NCI-H2107 treated with DMSO at 0.1 percent for 48 hours (cell line): ENCODE results near the gene ZNF570.

Experiments
- DNase-seq: peaks from one replicate; lab custom pipeline; 2025; ENCODE audit not compliant: unreplicated experiment; lab: John Stamatoyannopoulos, UW

ZNF570 gene

DNA sequence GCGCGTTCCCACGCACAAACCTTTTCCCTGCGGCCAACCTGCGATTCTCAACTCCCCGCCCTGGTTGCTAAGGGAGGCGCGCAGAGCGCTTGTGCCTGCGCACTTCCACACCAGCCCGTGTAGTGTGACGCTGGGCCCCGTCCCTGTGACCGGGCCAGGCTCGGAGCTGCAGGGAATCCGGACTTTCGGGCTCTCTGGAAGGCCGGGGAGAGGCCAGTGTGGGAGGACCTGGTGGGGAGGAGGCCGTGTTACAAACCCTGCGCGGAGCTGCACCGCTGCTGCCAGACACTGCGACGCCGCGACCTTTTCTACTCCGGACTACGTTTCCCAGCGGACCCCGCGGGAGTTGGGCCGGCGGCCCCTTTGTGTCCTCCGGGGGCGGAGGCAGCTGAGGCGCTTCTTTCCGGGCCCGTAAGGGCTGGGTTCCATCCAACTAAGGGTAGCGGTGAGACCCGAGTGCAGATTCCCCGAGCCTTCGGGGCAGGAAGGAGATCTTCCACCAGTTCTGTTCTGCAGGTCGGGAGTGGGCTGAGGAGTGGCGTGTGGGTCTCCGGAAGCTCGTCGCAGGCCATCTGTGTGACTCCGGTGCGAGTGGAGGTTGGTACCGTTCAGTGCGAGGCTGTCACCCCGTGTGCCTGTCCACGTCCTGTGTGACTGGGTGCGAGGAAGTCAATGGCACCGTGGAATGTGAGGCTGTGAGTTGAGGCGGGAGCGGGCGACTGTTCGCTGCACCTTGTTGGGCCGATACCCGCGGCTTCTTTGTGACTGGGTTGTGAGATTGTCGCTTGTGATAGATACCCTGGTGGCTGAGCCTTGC, at the start of gene ZNF570:
Gene ZNF570 (plus strand): TSS at position 396 of the 817 bp plus-strand sequence. CDS start 999 bp downstream, outside the sequence.
- peak; percentile 62 for DNase-seq

DNA sequence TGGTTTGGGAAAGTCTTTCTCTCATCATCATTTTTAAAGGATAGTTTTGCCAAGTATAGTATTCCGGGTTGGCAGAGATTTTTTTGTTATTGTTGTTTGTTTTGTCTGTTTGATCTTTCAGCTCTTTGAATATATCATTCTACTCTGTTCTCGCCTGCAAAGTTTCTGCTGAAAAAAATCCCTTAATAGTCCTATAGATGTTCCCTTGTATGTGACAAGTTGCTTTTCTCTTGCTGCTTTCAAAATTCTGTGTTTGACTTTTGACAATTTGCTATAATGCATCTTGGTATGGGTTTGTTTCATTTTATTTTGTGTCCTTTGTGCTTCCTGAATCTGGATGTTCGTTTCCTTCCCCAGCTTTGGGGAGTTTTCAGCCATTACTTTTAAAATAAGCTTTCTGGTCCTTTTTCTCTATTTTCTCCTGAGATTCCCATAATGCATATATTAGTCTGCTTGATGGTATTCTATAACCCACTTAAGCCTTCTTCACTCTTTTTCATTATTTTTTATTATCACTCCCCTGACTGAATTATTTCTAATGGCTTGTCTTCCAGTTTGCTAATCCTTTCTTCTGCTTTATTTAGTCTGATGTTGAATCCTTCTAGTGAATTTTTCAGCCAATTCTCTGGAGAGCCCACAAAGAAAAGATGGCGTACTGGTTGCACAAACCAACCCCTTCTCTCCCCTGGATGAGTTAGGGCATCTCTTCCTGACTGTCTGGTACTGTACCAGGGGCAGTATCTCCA, 16.5 kb upstream of the ZNF570 start:
- DNase-seq, result no peak

DNA sequence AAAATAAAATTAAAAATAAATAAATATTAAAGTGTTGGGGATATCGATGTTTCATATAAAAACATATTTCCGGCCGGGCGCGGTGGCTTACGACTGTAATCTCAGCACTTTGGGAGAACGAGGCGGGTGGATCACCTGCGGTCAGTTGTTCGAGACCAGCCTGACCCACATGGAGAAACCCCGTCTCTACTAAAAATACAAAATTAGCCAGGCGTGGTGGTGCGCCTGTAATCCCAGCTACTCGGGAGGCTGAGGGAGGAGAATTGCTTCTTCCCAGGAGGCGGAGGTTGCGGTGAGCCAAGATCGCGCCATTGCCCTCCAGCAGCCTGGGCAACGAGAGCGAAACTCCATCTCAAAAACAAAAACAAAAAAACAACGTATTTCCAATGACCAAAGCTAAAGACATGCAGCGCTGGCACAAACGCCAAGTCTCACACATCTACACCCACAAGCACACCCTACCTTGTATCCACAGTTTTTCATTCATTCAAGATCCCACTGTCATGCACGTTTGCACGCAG, 2.8 kb upstream of the ZNF570 start:
- DNase-seq, result no peak

DNA sequence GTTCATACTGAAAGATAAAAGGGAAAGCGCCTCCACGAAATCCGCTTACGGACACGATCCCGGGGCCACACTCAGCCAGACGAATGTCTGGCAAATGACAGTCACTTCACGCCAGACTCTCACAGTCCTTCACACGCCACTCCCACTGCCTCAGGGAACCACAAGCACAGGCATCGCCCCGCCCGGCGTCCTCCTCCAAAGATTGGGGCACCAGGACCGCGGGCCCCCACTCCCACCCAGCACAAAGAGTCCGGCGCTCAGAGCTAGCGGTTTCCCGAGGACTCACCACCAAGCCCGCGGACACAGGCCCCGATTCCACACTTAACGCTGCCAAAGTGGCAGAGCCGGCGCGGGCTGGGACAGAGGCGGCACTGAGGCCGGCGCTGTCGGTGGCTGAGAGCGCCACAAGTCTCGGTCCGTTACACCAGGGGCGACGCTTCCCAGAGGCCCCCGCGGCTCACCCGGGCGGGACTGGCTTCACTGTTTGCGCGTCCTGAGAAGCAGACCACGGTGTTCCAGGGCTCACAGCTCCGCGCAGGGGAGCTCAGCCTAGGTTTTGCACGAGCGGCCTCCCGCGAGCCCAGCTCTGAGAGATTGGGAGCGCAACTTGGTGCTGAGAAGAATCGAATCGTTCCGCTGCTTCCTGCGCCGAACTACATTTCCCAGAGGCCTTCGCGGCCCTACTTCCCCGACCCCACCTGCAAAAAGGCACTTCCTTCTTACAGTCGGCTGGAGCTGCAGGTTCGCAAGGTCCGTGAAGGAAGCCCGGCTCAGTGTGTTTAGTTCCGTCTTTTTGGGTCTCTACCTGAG, 2.2 kb upstream of the ZNF570 start, which contains the start of gene ZNF569:
Gene ZNF569 (minus strand): TSS at position 647 of the 810 bp plus-strand sequence. CDS start 22,523 bp downstream, outside the sequence.
- peak; percentile 84 for DNase-seq

DNA sequence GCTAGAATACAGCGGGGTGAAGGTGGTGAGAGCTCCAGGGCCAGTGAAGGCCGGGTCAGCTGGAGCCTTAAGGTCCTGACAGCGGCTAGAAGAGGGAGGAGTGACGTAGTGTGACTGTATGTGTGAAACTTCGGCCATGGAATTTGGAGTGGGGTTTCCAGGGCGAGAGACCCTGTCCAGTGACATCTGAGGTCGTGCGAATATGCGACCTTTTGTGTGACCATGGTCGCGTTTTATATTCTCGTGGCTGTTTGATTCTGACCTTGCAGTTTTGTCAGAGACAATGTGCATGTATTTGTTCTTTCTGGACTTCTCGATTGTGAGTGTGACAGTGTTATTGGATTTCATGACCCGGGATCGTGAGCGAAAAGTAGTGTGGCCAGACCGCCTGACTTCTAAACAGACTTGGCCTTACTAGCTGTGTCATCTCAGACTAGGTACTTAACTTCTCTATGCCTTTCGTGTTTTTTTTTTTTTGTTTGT, 1.5 kb upstream of the ZNF570 start:
- DNase-seq, result no peak

DNA sequence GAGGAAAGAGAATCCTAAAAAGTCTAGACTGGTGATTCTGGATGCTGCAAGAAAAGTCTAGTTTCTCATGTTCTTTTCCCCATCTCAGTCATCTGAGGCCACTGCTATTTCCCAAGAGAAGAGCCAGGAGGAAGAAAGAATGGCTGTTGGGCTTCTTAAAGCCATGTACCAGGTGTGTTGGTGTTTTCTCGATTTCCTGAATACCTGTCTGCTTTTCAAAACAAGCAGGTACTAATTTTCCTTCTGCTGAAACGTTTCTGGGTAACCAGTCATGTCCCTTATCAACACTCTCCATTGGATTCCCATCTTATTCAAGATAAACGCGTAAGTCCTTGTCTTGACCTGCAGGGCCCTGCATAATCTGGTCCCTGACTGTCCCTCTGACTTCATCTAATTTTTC, 1.1 kb downstream of the ZNF570 start:
- DNase-seq, result no peak

DNA sequence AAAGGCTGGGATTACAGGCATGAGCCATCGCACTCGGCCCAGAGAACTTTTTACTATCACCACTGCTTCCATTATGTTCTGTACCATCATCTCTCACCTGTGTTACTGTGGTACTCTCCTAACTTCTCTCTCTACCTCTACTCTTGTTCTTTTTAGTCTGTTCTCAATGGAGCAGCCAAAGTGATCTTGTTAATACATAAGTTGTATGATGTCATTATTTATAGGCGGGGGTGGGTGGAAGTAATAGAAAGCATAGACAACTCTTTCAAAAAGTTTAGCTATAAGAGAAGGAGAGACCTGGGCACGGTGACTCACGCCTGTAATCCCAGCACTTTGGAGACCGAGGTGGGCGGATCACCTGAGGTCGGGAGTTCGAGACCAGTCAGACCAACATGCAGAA, 3.0 kb downstream of the ZNF570 start:
- DNase-seq, result no peak

DNA sequence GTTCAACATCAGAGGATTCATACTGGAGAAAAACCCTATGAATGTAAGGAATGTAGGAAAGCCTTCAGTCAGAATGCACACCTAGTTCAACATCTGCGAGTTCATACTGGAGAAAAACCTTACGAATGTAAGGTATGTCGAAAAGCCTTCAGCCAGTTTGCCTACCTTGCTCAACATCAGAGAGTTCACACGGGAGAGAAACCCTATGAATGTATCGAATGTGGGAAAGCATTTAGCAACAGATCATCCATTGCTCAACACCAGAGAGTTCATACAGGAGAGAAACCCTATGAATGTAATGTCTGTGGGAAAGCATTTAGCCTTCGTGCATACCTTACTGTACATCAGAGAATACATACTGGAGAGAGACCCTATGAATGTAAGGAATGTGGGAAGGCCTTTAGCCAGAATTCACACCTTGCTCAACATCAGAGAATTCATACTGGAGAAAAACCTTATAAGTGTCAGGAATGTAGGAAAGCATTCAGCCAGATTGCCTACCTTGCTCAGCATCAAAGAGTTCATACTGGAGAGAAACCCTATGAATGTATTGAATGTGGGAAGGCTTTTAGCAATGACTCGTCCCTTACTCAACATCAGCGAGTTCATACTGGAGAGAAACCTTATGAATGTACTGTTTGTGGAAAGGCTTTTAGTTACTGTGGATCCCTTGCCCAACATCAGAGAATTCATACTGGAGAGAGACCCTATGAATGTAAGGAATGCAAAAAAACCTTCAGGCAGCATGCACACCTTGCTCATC, 15.4 kb downstream of the ZNF570 start:
- DNase-seq, result no peak

DNA sequence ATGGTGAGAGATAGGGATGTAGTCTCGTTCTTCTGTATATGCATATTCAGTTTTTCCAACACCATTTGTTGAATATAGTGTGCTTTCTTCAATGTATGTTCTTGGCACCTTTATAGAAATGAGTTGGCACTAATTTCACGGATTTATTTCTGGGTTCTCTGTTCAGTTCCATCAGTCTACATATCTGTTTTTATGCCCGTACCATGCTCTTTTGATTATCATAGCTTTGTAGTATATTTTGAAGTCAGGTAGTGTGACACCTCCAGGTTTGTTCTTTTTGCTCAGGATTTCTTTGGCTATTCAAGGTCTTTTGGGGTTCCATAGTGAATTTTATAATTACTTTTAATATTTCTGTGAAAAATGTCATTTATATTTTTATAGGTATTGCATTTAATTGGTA, 23.1 kb downstream of the ZNF570 start:
- DNase-seq, result no peak

DNA sequence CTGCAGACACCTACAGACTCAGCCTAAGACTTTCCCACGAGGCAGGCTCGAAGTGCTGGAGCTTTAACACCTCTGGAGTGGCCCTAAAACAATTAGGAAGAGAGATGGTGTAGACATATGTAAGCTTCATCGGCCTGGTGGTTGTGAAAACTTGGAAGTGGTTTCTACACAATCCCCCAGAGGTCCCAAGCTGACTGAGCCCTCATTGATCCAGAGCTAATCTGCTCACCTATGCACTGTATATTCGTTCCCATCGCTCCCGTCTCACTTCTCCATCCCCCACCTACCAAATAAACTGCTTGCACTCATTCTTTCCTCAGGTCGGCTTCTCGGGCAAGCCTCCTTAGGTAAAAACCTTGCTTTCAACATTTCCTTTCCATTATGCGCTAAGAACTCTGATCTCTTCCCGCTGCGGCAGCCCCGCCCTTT, 36.8 kb downstream of the ZNF570 start:
- DNase-seq, result peak; percentile 42

DNA sequence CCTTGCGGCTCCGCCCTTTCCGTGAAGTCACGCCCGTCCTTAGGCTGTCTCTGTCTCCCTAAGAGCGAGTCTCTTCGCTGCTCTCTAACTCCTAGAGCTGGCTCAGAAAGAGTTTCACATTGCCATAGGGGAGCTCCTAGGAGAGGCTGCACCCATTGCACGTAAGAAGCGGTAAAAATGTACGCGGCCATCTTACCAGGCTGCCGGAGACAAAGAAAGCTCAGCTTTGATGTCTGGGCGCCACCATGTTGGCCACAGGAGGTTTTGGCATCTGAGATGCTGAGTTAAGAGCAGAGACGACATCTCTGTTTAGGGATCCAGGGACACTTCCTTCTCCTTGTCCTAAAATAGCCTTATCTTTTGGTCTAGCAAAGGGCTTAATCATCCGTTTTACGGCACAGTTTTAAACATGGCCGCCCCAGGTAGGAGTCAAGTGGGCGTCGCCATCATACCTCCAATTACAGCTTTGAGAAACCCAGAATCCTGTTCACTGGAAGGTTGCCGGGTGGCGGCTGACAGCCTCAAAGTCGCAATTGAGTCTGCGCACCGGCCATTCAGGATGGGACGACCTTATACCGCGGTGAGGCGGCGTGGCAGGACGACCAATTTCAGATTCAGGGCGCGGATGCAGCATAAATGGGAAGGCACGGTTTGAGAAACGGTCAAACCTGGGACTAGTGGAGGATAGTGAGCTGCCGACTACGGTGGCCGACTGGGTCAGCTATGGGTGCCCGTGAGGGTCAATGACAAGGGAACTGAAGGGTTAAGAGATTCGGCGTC, 37.4 kb downstream of the ZNF570 start, which contains the start of gene ZNF793:
Gene ZNF793 (plus strand): TSS at position 553 of the 780 bp plus-strand sequence. CDS start 16,501 bp downstream, outside the sequence.
- peak; percentile 87 for DNase-seq

DNA sequence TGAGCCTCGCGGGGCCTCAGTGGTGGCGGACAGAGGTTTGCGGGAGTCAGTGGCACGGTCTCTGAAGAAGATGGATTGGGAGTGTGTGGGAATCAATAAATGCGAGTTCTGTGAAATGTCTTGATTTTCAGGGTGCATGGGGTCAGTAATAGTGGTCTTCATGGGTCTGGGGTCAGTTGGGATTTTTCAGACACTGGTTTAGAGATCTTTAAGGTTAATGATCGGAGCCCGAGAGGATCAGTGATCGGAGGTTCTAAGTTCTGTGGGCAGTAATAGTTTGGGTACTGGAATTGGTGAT, 38.0 kb downstream of the ZNF570 start:
- no peak for DNase-seq

DNA sequence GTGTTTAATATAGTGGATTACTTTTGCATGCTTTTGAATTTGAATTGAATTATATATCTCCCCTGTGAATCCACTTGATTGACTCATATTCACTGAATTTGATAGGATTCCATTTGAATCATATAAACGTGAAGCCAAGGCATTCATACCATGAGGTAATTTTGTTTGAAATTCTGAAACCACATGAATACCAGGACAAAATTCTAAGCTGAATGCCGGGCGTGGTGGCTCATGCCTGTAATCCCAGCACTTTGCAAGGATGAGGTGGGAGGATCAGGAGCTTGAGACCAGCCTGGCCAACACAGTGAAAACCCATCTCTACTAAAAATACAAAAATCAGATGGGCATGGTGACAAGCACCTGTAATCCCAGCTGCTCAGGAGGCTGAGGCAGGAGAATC, 42.0 kb downstream of the ZNF570 start:
- no peak for DNase-seq

DNA sequence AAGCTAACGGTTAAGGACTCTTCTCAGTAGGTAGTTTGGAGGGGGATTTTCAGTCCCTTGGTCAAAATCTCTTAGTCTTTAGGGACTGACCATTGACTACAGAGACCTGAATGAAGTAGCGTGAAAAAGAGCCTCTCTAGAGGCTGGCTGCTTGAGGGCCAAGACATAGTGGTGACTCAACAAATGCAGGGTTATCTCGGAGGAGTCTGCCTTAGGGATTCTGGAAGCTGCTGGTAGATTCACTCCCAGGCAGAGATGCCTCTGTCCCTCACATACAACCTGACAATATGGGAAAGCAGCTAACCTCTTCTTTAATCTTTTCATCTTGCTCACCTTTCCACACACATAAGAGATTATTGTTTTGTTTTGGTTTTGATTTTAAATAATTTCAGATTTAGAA, 42.7 kb downstream of the ZNF570 start:
- no peak for DNase-seq

DNA sequence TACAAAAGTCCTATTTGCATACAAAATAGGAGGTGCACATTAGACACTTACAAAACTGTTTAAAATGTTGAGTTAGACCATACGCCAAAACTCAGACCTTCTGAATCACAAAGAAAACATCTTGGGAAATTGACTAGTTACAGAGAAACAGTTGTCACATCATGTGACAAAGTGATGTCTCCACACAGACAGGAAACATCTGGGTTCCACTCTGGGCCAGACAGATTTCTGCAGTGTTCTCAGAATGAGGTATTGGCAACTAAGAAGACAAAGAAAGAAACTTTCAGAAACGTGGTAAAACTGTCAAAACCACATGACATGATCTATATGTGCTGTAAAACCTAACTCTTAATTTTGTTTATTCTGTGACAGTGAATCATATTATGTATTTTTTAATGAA, 44.2 kb downstream of the ZNF570 start:
- DNase-seq, result no peak

DNA sequence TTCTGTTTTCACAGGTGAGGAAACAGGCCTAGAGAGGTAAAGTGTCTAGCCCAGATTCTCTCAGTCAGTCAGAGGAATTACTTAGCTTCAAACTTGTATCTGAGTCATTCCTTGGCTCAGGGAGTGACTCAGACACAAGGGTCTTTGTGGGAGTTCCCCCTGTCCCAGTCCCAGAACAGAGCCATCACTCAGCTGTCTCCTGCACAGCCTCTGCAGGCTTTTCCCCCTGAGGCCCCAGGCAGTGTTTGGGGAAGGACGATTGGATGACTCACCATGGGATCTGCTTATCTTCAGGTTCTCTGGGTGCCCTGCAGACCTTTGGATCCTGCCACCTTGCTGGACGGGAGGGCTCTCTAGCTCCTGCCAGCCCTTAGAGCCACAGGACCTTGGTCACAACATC, 50.7 kb downstream of the ZNF570 start:
- no peak for DNase-seq

DNA sequence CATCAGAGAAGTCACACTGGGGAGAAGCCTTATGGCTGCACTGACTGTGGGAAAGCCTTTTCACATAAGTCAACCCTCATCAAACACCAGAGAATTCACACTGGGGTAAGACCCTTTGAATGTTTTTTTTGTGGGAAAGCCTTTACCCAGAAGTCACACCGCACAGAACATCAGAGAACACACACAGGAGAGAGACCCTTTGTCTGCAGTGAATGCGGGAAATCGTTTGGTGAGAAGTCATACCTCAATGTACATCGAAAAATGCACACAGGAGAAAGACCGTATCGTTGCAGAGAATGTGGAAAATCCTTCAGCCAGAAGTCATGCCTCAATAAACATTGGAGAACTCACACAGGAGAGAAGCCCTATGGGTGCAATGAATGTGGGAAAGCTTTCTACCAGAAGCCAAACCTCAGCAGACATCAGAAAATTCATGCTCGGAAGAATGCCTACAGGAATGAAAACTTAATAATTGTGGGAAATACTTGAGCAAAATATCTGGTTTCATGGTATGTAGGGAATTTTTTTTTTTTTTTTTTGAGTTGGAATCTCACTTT, 68.3 kb downstream of the ZNF570 start:
- DNase-seq, result no peak
